Measurements from ENCODE around the gene MRPS7. TPM values are rescaled to one million over a fixed set of nuclear protein-coding genes. Genes with fewer than 3 reads are reported as not detected.
A peak's percentile ranks its signal among the peaks of the same experiment; 100 is the strongest.

Gene MRPS7
- total RNA-seq, 1 donor from 2014 or later: 84.7 TPM

DNA sequence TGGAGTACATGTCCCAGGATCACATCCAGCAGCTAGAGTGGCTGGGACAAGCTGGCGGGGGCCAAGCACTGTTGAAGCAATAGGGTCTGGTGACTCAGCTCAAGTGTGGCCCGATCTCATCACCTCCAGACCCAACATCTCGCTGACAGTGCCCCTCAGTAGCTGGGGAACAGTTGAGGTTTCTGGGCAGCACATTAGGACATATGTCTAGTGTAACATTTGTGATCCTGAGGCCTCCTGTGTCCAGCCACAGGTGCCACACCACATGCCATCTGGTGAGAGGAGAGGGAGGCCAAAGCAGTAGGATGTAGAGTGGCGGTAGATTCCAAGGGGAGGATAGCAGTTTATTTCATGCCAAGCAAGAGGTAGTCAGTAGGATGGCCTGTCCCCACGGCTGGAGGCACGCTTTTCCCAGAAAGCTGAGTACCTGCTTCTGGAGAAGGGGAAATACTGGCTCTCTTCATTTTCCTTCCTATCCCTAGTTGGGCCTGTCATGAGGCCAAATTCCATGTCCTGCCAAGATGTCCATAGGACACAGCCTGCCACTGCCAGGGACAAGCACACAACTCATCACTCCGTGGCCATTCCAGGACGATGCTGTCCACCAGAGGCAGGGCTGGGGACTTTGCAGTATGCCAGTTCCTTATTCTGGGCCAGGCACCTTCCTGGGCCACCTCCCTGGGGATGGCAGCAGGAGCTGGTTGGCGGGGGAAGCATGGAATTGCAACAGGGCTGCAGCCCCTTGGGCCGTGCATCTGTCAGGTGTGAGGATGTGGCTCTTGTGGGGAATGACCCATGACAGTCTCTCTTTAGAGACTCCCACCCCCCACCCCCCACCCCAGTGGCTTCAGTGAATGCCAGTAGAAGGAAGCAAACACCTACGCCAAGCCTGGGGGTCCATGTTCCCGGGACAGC, 24.3 kb upstream of the MRPS7 start:
- H3K27me3 Mint-ChIP-seq (ENCODE audit: low read depth): no peaks in the 10 kb centered on the region
- peak overlapping the region; percentile 88 for H3K27ac Mint-ChIP-seq (ENCODE audit: unreplicated experiment)
- H3K4me3 Mint-ChIP-seq: no peak overlapping the region
- TF ChIP-seq, protein P1, sequence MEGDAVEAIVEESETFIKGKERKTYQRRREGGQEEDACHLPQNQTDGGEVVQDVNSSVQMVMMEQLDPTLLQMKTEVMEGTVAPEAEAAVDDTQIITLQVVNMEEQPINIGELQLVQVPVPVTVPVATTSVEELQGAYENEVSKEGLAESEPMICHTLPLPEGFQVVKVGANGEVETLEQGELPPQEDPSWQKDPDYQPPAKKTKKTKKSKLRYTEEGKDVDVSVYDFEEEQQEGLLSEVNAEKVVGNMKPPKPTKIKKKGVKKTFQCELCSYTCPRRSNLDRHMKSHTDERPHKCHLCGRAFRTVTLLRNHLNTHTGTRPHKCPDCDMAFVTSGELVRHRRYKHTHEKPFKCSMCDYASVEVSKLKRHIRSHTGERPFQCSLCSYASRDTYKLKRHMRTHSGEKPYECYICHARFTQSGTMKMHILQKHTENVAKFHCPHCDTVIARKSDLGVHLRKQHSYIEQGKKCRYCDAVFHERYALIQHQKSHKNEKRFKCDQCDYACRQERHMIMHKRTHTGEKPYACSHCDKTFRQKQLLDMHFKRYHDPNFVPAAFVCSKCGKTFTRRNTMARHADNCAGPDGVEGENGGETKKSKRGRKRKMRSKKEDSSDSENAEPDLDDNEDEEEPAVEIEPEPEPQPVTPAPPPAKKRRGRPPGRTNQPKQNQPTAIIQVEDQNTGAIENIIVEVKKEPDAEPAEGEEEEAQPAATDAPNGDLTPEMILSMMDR (conservative IDR thresholded peaks at IDR 0.05): no peak
- no peak for DNase-seq (ENCODE audit: low read depth, low spot score)
- no peaks in the 10 kb centered on the region for H3K4me1 Mint-ChIP-seq
- peaks cover 14% of the 10 kb centered on the region for H3K36me3 Mint-ChIP-seq (ENCODE audit: low read depth)
- H3K9me3 Mint-ChIP-seq: no peaks in the 10 kb centered on the region

- no peaks in the 10 kb centered on the region for H3K4me1 Mint-ChIP-seq
- H3K4me3 Mint-ChIP-seq: no peak overlapping the region
- TF ChIP-seq, protein P1 (conservative IDR thresholded peaks at IDR 0.05): no peak
- H3K9me3 Mint-ChIP-seq: no peaks in the 10 kb centered on the region
- DNase-seq (ENCODE audit: low read depth, low spot score): no peak
- H3K36me3 Mint-ChIP-seq (ENCODE audit: low read depth): peaks cover 9% of the 10 kb centered on the region
- H3K27ac Mint-ChIP-seq (ENCODE audit: unreplicated experiment): no peak overlapping the region
- H3K27me3 Mint-ChIP-seq (ENCODE audit: low read depth): no peaks in the 10 kb centered on the region
Measured at GRCh38 chr17:75238020-75238580, 23.6 kb upstream of the MRPS7 start.

DNA sequence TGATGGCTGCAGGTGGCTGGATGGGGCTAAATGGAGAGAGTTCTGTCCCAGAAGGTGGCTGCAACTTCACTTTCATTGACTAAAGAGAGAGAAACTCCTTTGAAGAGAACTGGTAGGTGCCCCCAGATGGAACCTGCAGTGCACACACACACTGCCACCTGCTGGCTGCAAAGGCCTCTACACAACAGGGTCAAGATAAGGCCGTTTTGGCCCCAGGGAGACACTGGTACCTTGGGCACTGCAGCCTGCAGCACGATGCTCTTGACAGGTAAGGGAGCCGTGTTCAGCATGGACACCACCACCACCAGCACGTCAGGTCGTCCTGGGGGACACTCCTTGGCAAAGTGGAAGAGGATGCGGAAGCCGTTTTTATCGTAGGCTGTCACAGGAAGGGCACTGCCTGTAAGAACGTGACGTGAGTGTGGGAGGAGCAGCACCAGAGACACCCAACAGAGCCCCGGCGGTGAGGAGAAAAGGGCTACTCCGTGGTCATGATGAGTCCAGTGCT, 22.9 kb upstream of the MRPS7 start:
- peaks cover 13% of the 10 kb centered on the region for H3K36me3 Mint-ChIP-seq (ENCODE audit: low read depth)
- no peak overlapping the region for H3K27ac Mint-ChIP-seq (ENCODE audit: unreplicated experiment)
- peak; percentile 50 for DNase-seq (ENCODE audit: low read depth, low spot score)
- H3K4me3 Mint-ChIP-seq: peak overlapping the region; percentile 64
- H3K4me1 Mint-ChIP-seq: no peaks in the 10 kb centered on the region
- H3K27me3 Mint-ChIP-seq (ENCODE audit: low read depth): no peaks in the 10 kb centered on the region
- TF ChIP-seq, protein P1 (conservative IDR thresholded peaks at IDR 0.05): peak; percentile 84
- H3K9me3 Mint-ChIP-seq: no peaks in the 10 kb centered on the region

DNA sequence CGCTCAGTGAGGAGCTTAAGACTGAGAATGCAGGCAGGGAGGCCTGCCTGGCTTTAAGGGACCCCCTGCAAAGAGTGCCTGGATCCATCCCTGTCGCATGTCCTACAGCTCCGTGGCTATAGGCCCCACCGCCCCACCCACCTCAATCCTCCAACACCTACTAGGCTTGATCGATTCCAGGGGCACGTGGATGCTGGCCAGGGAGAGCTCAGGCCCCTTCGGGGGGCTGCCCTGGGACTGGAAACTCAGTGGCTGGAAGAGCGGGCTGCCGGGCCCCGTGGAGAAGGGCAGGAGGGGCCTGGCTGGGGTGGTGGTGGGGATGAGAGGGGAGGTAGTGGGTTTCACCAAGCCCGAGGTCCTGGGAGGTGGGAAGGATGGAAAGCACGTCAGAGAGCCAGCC, 22.5 kb upstream of the MRPS7 start:
- DNase-seq (ENCODE audit: low read depth, low spot score): no peak
- TF ChIP-seq, protein P1 (conservative IDR thresholded peaks at IDR 0.05): no peak
- Mint-ChIP-seq H3K36me3 (ENCODE audit: low read depth) (peaks cover 13% of the 10 kb centered on the region), H3K4me1 (no peaks in the 10 kb centered on the region), H3K9me3 (no peaks in the 10 kb centered on the region), H3K4me3 (no peak overlapping the region), H3K27ac (ENCODE audit: unreplicated experiment) (no peak overlapping the region), H3K27me3 (ENCODE audit: low read depth) (no peaks in the 10 kb centered on the region)

DNA sequence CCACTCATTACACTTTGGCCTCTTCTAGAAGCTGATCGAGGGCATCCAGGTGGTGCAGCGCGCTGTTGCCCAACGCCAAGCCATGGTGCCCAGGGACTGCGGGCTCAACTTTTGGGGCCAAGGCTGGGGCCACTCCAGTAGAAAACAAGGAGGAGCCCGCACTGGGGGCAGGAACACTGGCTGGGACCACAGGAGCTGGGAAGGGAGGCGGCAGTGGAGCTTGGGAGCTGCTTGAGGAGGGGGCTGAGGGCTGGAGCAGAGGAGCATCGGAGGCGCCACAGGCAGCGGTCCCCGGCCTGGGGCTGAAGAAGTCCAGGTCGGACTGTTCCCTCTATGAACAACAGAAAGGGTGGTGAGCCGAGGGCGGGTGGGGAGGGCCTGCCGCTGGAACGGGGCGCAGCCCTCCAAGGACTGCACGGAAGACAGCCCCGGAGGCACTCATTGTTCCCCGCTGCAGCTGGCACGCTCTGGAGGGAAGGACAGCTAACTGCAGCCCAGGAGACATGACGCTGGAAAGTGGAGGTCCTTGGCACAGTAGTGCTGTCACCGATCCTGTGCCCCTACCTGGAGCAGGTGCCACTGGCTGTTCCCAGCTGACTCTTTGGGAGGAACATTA, 21.8 kb upstream of the MRPS7 start:
- TF ChIP-seq, protein P1 (conservative IDR thresholded peaks at IDR 0.05): no peak
- Mint-ChIP-seq H3K27me3 (ENCODE audit: low read depth) (no peaks in the 10 kb centered on the region), H3K4me3 (peak overlapping the region; percentile 54), H3K9me3 (no peaks in the 10 kb centered on the region), H3K27ac (ENCODE audit: unreplicated experiment) (no peak overlapping the region), H3K4me1 (no peaks in the 10 kb centered on the region), H3K36me3 (ENCODE audit: low read depth) (peaks cover 13% of the 10 kb centered on the region)
- DNase-seq (ENCODE audit: low read depth, low spot score): no peak

Measured in neural crest cell (in vitro differentiated cells).